Caco-2 (cell line): Measurements from ENCODE around the gene SLC22A13. TPM values are rescaled to one million over a fixed set of nuclear protein-coding genes. Genes with fewer than 3 reads are reported as not detected.
"Not testable (repeated sequence)": the region's sequence is repeated elsewhere in the genome, so short reads cannot be mapped to it uniquely, and the experiment has no call there.

Experiments used
- BruUV-seq: library from RNA; stranded (reverse); fragments of 400-500 nt; replicated peaks from 2 replicates; lab custom pipeline; 2021; lab: Mats Ljungman, UMichigan
- CTCF ChIA-PET: fragments of 300-600 bp; sonication (Branson Sonifier 250); formaldehyde crosslinking; loops from one replicate; lab custom pipeline; 2022; ENCODE audit warnings: antibody characterized with exemption; lab: Charles Lee
- POLR2A ChIA-PET: fragments of 300-600 bp; sonication (Branson Sonifier 250); formaldehyde crosslinking; loops from one replicate; lab custom pipeline; 2022; ENCODE audit warnings: antibody characterized with exemption; lab: Charles Lee
- DNase-seq, 2 experiments: peaks; one replicate each; pipeline versions ENCODE4 v3.0.0 to v3.0.0-alpha.2; 2020 to 2022
- H3K27me3 ChIP-seq: replicated peaks from 2 replicates; pipeline ENCODE4 v1.6.0; 2011; ENCODE audit warnings: low read length; ENCODE audit not compliant: control insufficient read depth, insufficient read depth
- H3K36me3 ChIP-seq: 2 replicates; pipeline ENCODE4 v1.5.1; 2011; ENCODE audit warnings: low read length; ENCODE audit not compliant: control insufficient read depth, insufficient read depth
- H3K4me1 ChIP-seq: fragments of 250-450 bp; sonication (Bioruptor Pico); 2 replicates; pipeline ENCODE4 v1.5.1; 2020; ENCODE audit warnings: mild to moderate bottlenecking
- H3K4me3 ChIP-seq: 2 replicates; pipeline ENCODE4 v1.5.1; 2011; ENCODE audit warnings: low read depth, mild to moderate bottlenecking, control low read depth, low read length
- H3K9me3 ChIP-seq: fragments of 250-450 bp; sonication (Bioruptor Pico); 2 replicates; pipeline ENCODE4 v1.5.1; 2020; ENCODE audit warnings: mild to moderate bottlenecking, moderate library complexity
- H3K27ac Mint-ChIP-seq: one replicate; pipeline ENCODE4 v1.8.0; 2022; ENCODE audit warnings: mixed read lengths; ENCODE audit not compliant: unreplicated experiment
- H3K27me3 Mint-ChIP-seq: one replicate; pipeline ENCODE4 v1.8.0; 2022; ENCODE audit warnings: mixed read lengths; ENCODE audit not compliant: insufficient read depth, unreplicated experiment
- H3K36me3 Mint-ChIP-seq: one replicate; pipeline ENCODE4 v1.8.0; 2022; ENCODE audit warnings: mild to moderate bottlenecking, mixed read lengths; ENCODE audit not compliant: insufficient read depth, unreplicated experiment
- H3K4me1 Mint-ChIP-seq: one replicate; pipeline ENCODE4 v1.8.0; 2022; ENCODE audit warnings: low read depth, mixed read lengths; ENCODE audit not compliant: unreplicated experiment
- H3K4me3 Mint-ChIP-seq: one replicate; pipeline ENCODE4 v1.8.0; 2022; ENCODE audit warnings: mild to moderate bottlenecking, moderate library complexity, mixed read lengths; ENCODE audit not compliant: unreplicated experiment
- H3K9me3 Mint-ChIP-seq: one replicate; pipeline ENCODE4 v1.8.0; 2022; ENCODE audit warnings: mixed read lengths; ENCODE audit not compliant: unreplicated experiment
- intact Hi-C: fragments of 100-400 bp; cut with micrococcal nuclease; formaldehyde crosslinking; loops from one replicate; pipeline ENCODE4 v1.10.0; 2022; ENCODE audit not compliant: unreplicated experiment
- total RNA-seq: library from RNA; stranded (reverse); gene quantifications from 2 replicates; pipeline ENCODE4 v1.2.3, GENCODE V29; 2022
- TF ChIP-seq, protein P1 (sequence below), 2 experiments: fragments of 200-600 bp in 1 of 2; IDR thresholded peaks; 1 replicate in 1 of 2; 2 replicates in 1 of 2; pipeline versions ENCODE4 v1.5.1 to v1.8.0; 2011 to 2022; ENCODE audit warnings: antibody characterized with exemption in 1 of 2, control low read depth in 1 of 2, inconsistent platforms in 1 of 2, low read depth in 1 of 2, low read length in 1 of 2, mild to moderate bottlenecking in 1 of 2, moderate library complexity in 1 of 2; ENCODE audit not compliant: insufficient read depth in 1 of 2, severe bottlenecking in 1 of 2, unreplicated experiment in 1 of 2

SLC22A13 gene
- total RNA-seq, 1 experiment from 2014 or later: 0.36 TPM

DNA sequence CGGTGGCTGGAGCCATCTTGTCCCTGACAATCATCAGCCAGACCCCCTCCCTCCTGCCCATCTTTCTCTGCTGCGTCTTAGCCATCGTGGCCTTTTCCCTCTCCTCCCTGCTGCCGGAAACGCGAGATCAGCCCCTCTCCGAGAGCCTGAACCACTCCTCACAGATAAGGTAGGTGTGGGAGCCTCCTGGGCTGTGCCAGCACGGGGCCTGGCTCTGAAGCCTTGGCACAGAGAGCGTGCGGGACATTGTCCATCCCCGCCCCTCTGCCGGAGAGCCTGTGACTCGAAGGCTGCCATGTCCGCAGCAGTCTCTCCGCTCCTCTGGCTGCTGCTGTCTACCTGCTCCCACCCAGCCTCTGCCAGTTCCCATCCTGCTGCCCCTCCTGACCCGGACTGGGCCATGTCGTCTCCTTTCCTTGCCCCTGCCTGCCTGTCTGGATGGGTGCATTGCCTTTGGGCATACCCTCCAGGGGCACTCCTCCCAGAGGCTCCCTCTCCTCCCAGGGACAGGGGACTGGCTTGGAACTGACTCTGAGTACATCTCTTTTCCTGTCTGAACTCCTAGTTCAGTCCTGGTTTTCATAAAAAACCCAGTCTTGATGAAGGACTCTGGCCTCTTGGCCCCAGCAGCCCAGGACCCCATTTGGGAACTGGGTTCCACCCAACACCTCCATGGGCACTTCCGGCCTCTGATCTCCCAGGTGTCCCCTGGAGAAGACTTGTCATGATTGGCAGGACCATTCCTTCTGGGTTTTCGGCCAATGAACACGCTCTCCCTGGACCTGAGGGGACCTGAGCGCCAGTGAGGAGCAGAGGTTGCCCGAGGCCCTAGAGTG lies 51.0 kb downstream of the SLC22A13 start:
- Mint-ChIP-seq H3K27ac (no peak overlapping the region), H3K27me3 (no peaks in the 10 kb centered on the region), H3K4me3 (no peak overlapping the region), H3K9me3 (no peaks in the 10 kb centered on the region), H3K36me3 (no peaks in the 10 kb centered on the region), H3K4me1 (no peaks in the 10 kb centered on the region)
- H3K4me1 ChIP-seq: no peaks in the 10 kb centered on the region
- no peak overlapping the region for H3K4me3 ChIP-seq
- no peak for DNase-seq
- intact Hi-C loops: no loop called here
- no peaks in the 10 kb centered on the region for H3K36me3 ChIP-seq
- no peaks in the 10 kb centered on the region for H3K9me3 ChIP-seq
- no peaks in the 10 kb centered on the region; the same call in 1 of the 2 replicates for H3K27me3 ChIP-seq
- CTCF ChIA-PET: no interaction called here
- BruUV-seq: no TSS peak
- TF ChIP-seq, protein P1, sequence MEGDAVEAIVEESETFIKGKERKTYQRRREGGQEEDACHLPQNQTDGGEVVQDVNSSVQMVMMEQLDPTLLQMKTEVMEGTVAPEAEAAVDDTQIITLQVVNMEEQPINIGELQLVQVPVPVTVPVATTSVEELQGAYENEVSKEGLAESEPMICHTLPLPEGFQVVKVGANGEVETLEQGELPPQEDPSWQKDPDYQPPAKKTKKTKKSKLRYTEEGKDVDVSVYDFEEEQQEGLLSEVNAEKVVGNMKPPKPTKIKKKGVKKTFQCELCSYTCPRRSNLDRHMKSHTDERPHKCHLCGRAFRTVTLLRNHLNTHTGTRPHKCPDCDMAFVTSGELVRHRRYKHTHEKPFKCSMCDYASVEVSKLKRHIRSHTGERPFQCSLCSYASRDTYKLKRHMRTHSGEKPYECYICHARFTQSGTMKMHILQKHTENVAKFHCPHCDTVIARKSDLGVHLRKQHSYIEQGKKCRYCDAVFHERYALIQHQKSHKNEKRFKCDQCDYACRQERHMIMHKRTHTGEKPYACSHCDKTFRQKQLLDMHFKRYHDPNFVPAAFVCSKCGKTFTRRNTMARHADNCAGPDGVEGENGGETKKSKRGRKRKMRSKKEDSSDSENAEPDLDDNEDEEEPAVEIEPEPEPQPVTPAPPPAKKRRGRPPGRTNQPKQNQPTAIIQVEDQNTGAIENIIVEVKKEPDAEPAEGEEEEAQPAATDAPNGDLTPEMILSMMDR (IDR thresholded peaks at IDR 0.05; ENCODE audit: insufficient read depth in 1 of 2, low read depth in 1 of 2, low read length in 1 of 2, severe bottlenecking in 1 of 2, unreplicated experiment in 1 of 2): no peak
- POLR2A ChIA-PET: no interaction called here

GRCh38 chr3:38317192-38317759 lies 51.7 kb downstream of the SLC22A13 start:
- Mint-ChIP-seq H3K27ac (no peak overlapping the region), H3K36me3 (no peaks in the 10 kb centered on the region), H3K27me3 (peaks cover 1% of the 10 kb centered on the region), H3K9me3 (no peaks in the 10 kb centered on the region), H3K4me3 (no peak overlapping the region), H3K4me1 (no peaks in the 10 kb centered on the region)
- TF ChIP-seq, protein P1 (IDR thresholded peaks at IDR 0.05; ENCODE audit: insufficient read depth in 1 of 2, low read depth in 1 of 2, low read length in 1 of 2, severe bottlenecking in 1 of 2, unreplicated experiment in 1 of 2): no peak
- Histone ChIP-seq H3K36me3 (no peaks in the 10 kb centered on the region), H3K4me3 (no peak overlapping the region), H3K27me3 (no peaks in the 10 kb centered on the region; the same call in 1 of the 2 replicates), H3K4me1 (no peaks in the 10 kb centered on the region), H3K9me3 (no peaks in the 10 kb centered on the region)
- ChIA-PET POLR2A (no interaction called here), CTCF (no interaction called here)
- intact Hi-C loops: no loop called here
- no TSS peak for BruUV-seq
- DNase-seq: no peak

- Histone ChIP-seq H3K9me3 (no peaks in the 10 kb centered on the region), H3K27me3 (no peaks in the 10 kb centered on the region; the same call in 1 of the 2 replicates), H3K4me3 (no peak overlapping the region), H3K36me3 (no peaks in the 10 kb centered on the region), H3K4me1 (no peaks in the 10 kb centered on the region; the same call in 1 of the 2 replicates)
- Mint-ChIP-seq H3K4me3 (no peak overlapping the region), H3K9me3 (no peaks in the 10 kb centered on the region), H3K4me1 (no peaks in the 10 kb centered on the region), H3K36me3 (no peaks in the 10 kb centered on the region), H3K27me3 (peaks cover 2% of the 10 kb centered on the region), H3K27ac (no peak overlapping the region)
- DNase-seq: no peak
- CTCF ChIA-PET: no interaction called here
- no TSS peak for BruUV-seq
- POLR2A ChIA-PET: interaction anchor here (0.7 kb wide), 1 partner anchor 28 kb away, joined by 3 read pairs; no protein-coding TSS in a partner anchor
- TF ChIP-seq, protein P1 (IDR thresholded peaks at IDR 0.05; ENCODE audit: insufficient read depth in 1 of 2, low read depth in 1 of 2, low read length in 1 of 2, severe bottlenecking in 1 of 2, unreplicated experiment in 1 of 2): no peak
- intact Hi-C loops: no loop called here
Observed at GRCh38 chr3:38318766-38319671, 53.4 kb downstream of the SLC22A13 start.

DNA sequence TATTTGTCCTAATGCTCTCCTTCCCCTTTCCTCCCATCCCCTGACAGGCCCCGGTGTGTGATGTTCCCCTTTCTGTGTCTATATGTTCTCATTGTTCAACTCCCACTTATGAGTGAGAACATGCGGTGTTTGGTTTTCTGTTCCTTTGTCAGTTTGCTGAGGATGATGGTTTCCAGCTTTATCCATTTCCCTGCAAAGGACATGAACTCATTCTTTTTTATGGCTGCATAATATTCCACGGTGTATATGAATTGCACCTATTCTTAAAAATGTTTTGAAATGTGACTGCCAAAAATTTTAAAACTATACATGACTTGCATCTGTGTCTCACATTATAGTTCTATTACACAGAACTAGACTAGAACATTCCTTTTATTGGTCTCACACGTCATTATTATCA lies 55.0 kb downstream of the SLC22A13 start:
- POLR2A ChIA-PET, H3K36me3 Mint-ChIP-seq, H3K4me1 ChIP-seq, H3K4me3 ChIP-seq, H3K9me3 ChIP-seq, CTCF ChIA-PET, intact Hi-C loops, H3K4me3 Mint-ChIP-seq, H3K36me3 ChIP-seq, DNase-seq, H3K27ac Mint-ChIP-seq, H3K27me3 Mint-ChIP-seq, H3K27me3 ChIP-seq, BruUV-seq, H3K4me1 Mint-ChIP-seq, H3K9me3 Mint-ChIP-seq: not testable (repeated sequence)
